Activated naive CD4-positive, alpha-beta T cell treated with anti-CD3 and anti-CD28 coated beads, Interleukin-2, amount 10 ng/mL, durations not matched to agents 7 days and 5 days (primary cell): ENCODE measurements around the gene ZNF695.
A peak's percentile ranks its signal among the peaks of the same experiment; 100 is the strongest.
"Not testable (repeated sequence)": the region's sequence is repeated elsewhere in the genome, so short reads cannot be mapped to it uniquely, and the experiment has no call there.

ENCODE experiments used
- CTCF ChIA-PET: fragments of 350-600 bp; sonication (Branson Sonifier 250); formaldehyde crosslinking; loops from one replicate; lab custom pipeline; 2021; ENCODE audit warnings: antibody characterized with exemption; lab: Charles Lee
- DNase-seq: peaks from one replicate; pipeline ENCODE4 v3.0.0-alpha.2; 2020
- H3K27ac Mint-ChIP-seq: one replicate; pipeline ENCODE4 v1.8.0; 2021; ENCODE audit warnings: mild to moderate bottlenecking, moderate library complexity, mixed read lengths
- H3K27me3 Mint-ChIP-seq: one replicate; pipeline ENCODE4 v1.8.0; 2021; ENCODE audit warnings: mild to moderate bottlenecking, mixed read lengths
- H3K36me3 Mint-ChIP-seq: one replicate; pipeline ENCODE4 v1.8.0; 2021; ENCODE audit warnings: mixed read lengths
- H3K4me1 Mint-ChIP-seq: one replicate; pipeline ENCODE4 v1.8.0; 2021; ENCODE audit warnings: mixed read lengths
- H3K4me3 Mint-ChIP-seq: one replicate; pipeline ENCODE4 v1.8.0; 2021; ENCODE audit warnings: mild to moderate bottlenecking, moderate library complexity, mixed read lengths
- H3K9me3 Mint-ChIP-seq: one replicate; pipeline ENCODE4 v1.8.0; 2021; ENCODE audit warnings: mixed read lengths

The ZNF695 gene

GRCh38 chr1:247007511-247008405 lies at the start of gene ZNF695:
Gene ZNF695, minus strand, starts transcription at chr1:247008057. Its CDS starts 149 bp downstream, at chr1:247007908.
- peak; percentile 63 for DNase-seq
- Mint-ChIP-seq H3K27me3 (peaks cover 28% of the 10 kb centered on the region), H3K4me3 (peak within 1 kb of the TSS; percentile 75), H3K9me3 (peaks cover 29% of the 10 kb centered on the region), H3K36me3 (peaks cover 4% of the 10 kb centered on the region), H3K4me1 (peaks cover 2% of the 10 kb centered on the region), H3K27ac (no peak within 1 kb of the TSS)
- CTCF ChIA-PET: no interaction called here

GRCh38 chr1:247056071-247056470 lies 48.2 kb upstream of the ZNF695 start:
- DNase-seq: no peak
- CTCF ChIA-PET: no interaction called here
- H3K4me1 Mint-ChIP-seq: peaks cover 9% of the 10 kb centered on the region
- no peak overlapping the region for H3K27ac Mint-ChIP-seq
- H3K27me3 Mint-ChIP-seq: no peaks in the 10 kb centered on the region
- H3K36me3 Mint-ChIP-seq: peaks cover 17% of the 10 kb centered on the region
- H3K9me3 Mint-ChIP-seq: peaks cover 66% of the 10 kb centered on the region
- H3K4me3 Mint-ChIP-seq: no peak overlapping the region

GRCh38 chr1:247054992-247055415 lies 47.1 kb upstream of the ZNF695 start:
- DNase-seq: no peak
- H3K27ac Mint-ChIP-seq: no peak overlapping the region
- CTCF ChIA-PET: no interaction called here
- H3K9me3 Mint-ChIP-seq: peaks cover 70% of the 10 kb centered on the region
- no peak overlapping the region for H3K4me3 Mint-ChIP-seq
- peaks cover 9% of the 10 kb centered on the region for H3K4me1 Mint-ChIP-seq
- H3K27me3 Mint-ChIP-seq: no peaks in the 10 kb centered on the region
- peaks cover 17% of the 10 kb centered on the region for H3K36me3 Mint-ChIP-seq

DNA sequence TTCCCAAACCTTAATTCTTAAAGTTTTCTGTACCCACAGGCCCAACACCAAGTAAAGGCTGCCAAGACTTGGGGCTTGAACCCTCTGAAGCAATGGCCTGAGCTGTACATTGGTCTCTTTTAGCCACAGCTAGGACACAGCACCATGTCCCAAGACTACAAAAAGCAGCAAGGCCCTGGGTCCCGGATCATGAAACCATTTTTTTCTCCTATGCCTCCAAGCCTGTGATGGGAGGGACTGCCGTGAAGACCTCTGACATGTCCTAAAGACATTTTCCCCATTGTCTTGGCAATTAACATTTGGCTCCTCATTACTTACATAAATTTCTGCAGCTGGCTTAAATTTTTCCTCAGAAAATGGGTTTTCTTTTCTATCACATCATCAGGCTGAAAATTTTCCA lies 39.8 kb upstream of the ZNF695 start:
- H3K36me3 Mint-ChIP-seq: peaks cover 3% of the 10 kb centered on the region
- H3K4me1 Mint-ChIP-seq: no peaks in the 10 kb centered on the region
- H3K4me3 Mint-ChIP-seq: no peak overlapping the region
- CTCF ChIA-PET: no interaction called here
- H3K9me3 Mint-ChIP-seq: peaks cover 76% of the 10 kb centered on the region
- no peak for DNase-seq
- no peaks in the 10 kb centered on the region for H3K27me3 Mint-ChIP-seq
- no peak overlapping the region for H3K27ac Mint-ChIP-seq

GRCh38 chr1:247047260-247047659 lies 39.4 kb upstream of the ZNF695 start:
- CTCF ChIA-PET: no interaction called here
- Mint-ChIP-seq H3K9me3 (peaks cover 76% of the 10 kb centered on the region), H3K27me3 (no peaks in the 10 kb centered on the region), H3K4me3 (no peak overlapping the region), H3K36me3 (peaks cover 3% of the 10 kb centered on the region), H3K27ac (no peak overlapping the region), H3K4me1 (no peaks in the 10 kb centered on the region)
- no peak for DNase-seq

GRCh38 chr1:247043406-247043805 lies 35.5 kb upstream of the ZNF695 start:
- peaks cover 77% of the 10 kb centered on the region for H3K9me3 Mint-ChIP-seq
- DNase-seq: no peak
- peaks cover 9% of the 10 kb centered on the region for H3K36me3 Mint-ChIP-seq

GRCh38 chr1:247037511-247038320 lies 29.9 kb upstream of the ZNF695 start:
- Mint-ChIP-seq H3K27ac (no peak overlapping the region), H3K36me3 (peaks cover 25% of the 10 kb centered on the region), H3K4me3 (no peak overlapping the region), H3K4me1 (no peaks in the 10 kb centered on the region), H3K9me3 (peaks cover 69% of the 10 kb centered on the region), H3K27me3 (no peaks in the 10 kb centered on the region)
- CTCF ChIA-PET: no interaction called here
- DNase-seq: no peak

More at GRCh38 chr1:247043406-247043805, 35.5 kb upstream of the ZNF695 start:
- CTCF ChIA-PET: no interaction called here
- H3K4me3 Mint-ChIP-seq: no peak overlapping the region
- no peaks in the 10 kb centered on the region for H3K4me1 Mint-ChIP-seq
- H3K27ac Mint-ChIP-seq: no peak overlapping the region
- H3K27me3 Mint-ChIP-seq: no peaks in the 10 kb centered on the region

- H3K36me3 Mint-ChIP-seq, CTCF ChIA-PET, H3K4me3 Mint-ChIP-seq, H3K27me3 Mint-ChIP-seq, H3K27ac Mint-ChIP-seq, H3K4me1 Mint-ChIP-seq, DNase-seq: not testable (repeated sequence)
- peaks cover 54% of the 10 kb centered on the region for H3K9me3 Mint-ChIP-seq
Measured at GRCh38 chr1:247032306-247032705, 24.4 kb upstream of the ZNF695 start.

DNA sequence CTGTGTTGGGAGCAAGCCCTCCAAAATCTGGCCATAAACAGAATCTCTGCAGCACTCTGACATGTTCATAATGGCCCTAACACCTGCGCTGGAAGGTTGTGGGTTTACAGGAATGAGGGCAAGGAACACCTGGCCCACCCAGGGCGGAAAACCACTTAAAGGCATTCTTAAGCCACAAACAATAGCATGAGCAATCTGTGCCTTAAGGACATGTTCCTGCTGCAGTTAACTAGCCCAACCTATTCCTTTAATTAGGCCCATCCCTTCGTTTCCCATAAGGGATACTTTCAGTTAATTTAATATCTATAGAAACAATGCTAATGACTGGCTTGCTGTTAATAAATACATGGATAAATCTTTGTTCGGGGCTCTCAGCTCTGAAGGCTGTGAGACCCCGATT lies 16.8 kb upstream of the ZNF695 start:
- DNase-seq, H3K36me3 Mint-ChIP-seq, H3K4me3 Mint-ChIP-seq, H3K4me1 Mint-ChIP-seq, H3K27ac Mint-ChIP-seq, H3K27me3 Mint-ChIP-seq, CTCF ChIA-PET: not testable (repeated sequence)
- peaks cover 43% of the 10 kb centered on the region for H3K9me3 Mint-ChIP-seq

- H3K36me3 Mint-ChIP-seq: no peaks in the 10 kb centered on the region
- H3K27ac Mint-ChIP-seq: no peak overlapping the region
- H3K27me3 Mint-ChIP-seq: peaks cover 7% of the 10 kb centered on the region
- no peak overlapping the region for H3K4me3 Mint-ChIP-seq
- no peaks in the 10 kb centered on the region for H3K4me1 Mint-ChIP-seq
- CTCF ChIA-PET: no interaction called here
- DNase-seq: no peak
- H3K9me3 Mint-ChIP-seq: peaks cover 32% of the 10 kb centered on the region
Measured at GRCh38 chr1:247013391-247013790, 5.5 kb upstream of the ZNF695 start.

GRCh38 chr1:247008406-247008799 lies 546 bp upstream of the ZNF695 start:
- Mint-ChIP-seq H3K27ac (no peak overlapping the region), H3K36me3 (peaks cover 4% of the 10 kb centered on the region), H3K4me1 (peaks cover 2% of the 10 kb centered on the region), H3K27me3 (peaks cover 28% of the 10 kb centered on the region), H3K9me3 (peaks cover 26% of the 10 kb centered on the region), H3K4me3 (no peak overlapping the region)
- DNase-seq: no peak
- CTCF ChIA-PET: no interaction called here

DNA sequence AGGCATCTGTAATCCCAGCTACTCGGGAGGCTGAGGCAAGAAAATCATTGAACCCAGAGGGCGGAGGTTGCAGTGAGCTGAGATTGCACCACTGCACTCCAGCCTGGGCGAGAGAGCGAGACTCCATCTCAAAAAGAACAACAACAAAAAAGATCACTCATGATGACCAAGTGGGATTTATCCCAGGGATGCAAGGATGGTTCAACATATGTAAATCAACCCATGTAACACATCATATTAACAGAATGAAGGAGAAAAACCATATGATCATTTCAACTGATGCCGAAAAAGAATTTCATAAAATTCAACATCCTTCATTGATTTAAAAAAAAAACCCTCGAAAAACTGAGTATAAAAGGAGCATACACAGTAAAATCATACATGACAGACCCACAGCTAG lies 3.8 kb downstream of the ZNF695 start:
- DNase-seq, H3K36me3 Mint-ChIP-seq, H3K27ac Mint-ChIP-seq, H3K4me1 Mint-ChIP-seq, H3K4me3 Mint-ChIP-seq, CTCF ChIA-PET: not testable (repeated sequence)
- Mint-ChIP-seq H3K9me3 (peaks cover 33% of the 10 kb centered on the region), H3K27me3 (peaks cover 28% of the 10 kb centered on the region)

GRCh38 chr1:246989901-246990300 lies 18.0 kb downstream of the ZNF695 start:
- CTCF ChIA-PET: no interaction called here
- Mint-ChIP-seq H3K4me1 (no peaks in the 10 kb centered on the region), H3K27ac (no peak overlapping the region), H3K4me3 (no peak overlapping the region), H3K27me3 (no peaks in the 10 kb centered on the region), H3K9me3 (peaks cover 71% of the 10 kb centered on the region), H3K36me3 (peaks cover 15% of the 10 kb centered on the region)
- DNase-seq: no peak

- Mint-ChIP-seq H3K27ac (no peak overlapping the region), H3K27me3 (no peaks in the 10 kb centered on the region), H3K4me1 (no peaks in the 10 kb centered on the region), H3K4me3 (no peak overlapping the region), H3K36me3 (peaks cover 15% of the 10 kb centered on the region), H3K9me3 (peaks cover 77% of the 10 kb centered on the region)
- DNase-seq: no peak
- CTCF ChIA-PET: no interaction called here
Measured at GRCh38 chr1:246988316-246988715, 19.5 kb downstream of the ZNF695 start.
